Stimulated activated naive CD4-positive, alpha-beta T cell treated with Interleukin-2 at 50 U/mL for 16 hours (primary cell): ENCODE results near the gene DACT2.
"Not testable (repeated sequence)": the region's sequence is repeated elsewhere in the genome, so short reads cannot be mapped to it uniquely, and the experiment has no call there.

Experiments
- DNase-seq: peaks from one replicate; lab custom pipeline; 2025; lab: John Stamatoyannopoulos, UW

The DACT2 gene

GRCh38 chr6:168300975-168301647 is 18.5 kb downstream of the DACT2 start:
- DNase-seq = no peak

DNA sequence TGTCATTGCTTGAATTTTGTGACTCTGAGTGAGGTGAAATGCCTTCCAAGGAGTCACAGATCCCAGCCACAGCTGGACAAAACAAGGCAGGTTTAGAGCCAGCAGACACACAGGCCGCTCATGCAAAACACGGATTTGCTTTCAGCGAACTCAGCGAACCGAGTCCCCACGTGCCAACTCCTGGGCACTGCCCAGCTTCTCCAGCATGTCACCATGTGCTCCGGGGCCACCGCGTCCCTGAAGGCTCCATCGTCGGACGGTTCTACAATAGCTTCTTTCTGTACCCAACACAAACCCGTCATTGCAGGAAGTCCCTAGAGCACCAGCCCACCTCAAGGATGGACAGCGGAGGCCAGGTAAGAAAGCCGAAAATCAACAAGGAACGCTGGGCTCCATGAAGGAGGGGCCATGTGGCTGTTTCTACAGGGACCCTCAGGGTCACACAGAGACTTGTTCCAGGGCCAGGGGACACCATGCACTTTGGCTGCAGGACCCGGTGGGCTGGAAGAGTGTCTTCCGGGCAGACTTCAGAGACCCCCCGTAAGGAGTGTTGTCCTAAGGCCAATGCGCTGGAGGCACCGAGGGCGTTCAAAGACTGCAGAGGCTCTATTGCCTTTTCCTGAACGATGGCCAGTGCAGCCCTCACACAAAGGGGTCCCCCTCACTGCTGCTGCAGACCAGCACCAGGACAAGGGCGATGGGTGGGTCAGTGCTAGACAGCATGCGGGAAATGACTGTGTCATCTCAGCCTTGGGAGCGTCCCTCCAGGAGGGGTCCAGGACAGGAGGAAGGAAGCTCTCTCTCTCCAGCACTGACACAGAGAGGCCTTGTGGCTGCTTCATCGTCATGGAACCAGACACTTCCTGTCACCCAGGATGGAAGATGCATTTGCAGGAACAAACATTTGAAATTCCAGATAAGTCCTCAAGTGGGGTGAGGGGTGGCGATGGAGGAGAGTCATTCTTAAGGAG is 19.8 kb downstream of the DACT2 start:
- DNase-seq = no peak

DNA sequence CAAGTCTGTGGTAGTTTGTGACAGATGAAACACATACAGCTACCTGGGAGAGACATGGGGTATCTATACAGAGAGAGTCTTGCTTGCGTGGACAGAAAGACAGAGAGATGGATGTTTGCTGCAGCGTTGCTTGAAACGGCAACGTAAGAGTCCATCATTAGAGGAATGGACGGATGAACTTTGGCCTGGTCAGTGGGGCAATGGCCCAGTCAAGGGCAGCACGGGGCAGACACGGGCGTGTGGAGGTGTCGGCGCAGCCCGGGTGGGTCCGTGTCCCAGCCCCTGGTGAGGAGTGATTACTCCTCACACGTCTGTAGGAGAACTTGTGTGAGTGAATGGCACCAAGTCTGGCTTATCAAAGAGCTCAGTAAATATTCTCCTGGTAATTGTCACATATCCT is 21.9 kb downstream of the DACT2 start:
- DNase-seq = no peak

DNA sequence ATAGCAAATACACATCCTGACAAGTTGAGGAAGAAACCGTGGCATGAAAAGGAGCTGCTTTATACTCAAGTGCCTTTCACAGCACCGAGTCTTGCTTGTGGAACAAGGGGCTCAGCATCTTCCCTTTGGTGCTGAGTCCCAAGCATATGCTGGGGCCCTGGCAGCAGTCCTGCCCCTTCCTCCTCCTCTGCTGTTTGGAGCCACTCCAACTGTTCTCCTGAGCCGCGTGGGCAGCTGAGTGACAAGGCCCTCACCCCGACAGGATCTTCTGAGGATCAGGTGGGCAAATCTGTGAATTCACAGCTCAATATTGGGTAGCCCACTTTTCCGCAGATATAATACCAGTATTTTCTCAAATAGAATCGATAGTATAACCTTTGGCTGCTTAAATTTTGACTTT is 24.7 kb downstream of the DACT2 start:
- no peak for DNase-seq

- DNase-seq = no peak
Measured at GRCh38 chr6:168293636-168294530, 25.7 kb downstream of the DACT2 start.

DNA sequence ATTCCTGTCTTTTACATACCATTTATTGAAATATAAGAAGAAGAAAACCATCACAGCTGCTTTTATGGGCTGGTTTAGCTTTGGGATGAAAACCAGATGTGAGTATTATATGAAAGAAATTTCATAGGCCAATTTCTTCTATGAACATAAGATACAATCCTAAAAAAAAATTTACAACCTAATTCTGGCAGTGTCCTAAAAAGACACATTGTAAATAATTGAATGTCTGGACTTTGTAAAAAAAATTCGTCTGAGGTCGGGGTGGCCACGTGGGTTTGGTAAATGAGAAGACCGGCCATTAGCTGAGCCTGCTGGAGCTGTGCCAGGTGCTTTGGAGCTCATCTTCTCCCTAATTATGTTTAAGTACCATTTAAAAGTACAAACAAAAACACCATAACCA is 26.8 kb downstream of the DACT2 start:
- DNase-seq = no peak

DNA sequence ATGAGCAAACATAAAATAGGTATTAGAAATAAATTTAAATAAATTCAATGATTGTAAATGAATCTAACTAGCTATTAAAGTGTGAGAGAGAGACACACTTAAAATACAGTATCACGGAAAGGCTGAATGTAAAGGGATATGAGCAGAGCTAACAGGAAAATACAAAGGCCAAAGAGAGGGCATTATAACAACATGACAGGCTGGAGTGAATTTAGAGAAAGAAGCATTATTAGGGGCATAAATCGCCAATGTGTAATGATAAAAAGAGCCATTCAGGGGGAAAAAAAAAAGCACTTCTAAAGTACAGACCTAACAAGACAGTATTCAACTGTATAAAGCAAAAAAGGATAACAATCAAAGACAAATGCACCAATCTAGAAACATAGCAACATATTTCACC is 28.1 kb downstream of the DACT2 start:
- no peak for DNase-seq

DNA sequence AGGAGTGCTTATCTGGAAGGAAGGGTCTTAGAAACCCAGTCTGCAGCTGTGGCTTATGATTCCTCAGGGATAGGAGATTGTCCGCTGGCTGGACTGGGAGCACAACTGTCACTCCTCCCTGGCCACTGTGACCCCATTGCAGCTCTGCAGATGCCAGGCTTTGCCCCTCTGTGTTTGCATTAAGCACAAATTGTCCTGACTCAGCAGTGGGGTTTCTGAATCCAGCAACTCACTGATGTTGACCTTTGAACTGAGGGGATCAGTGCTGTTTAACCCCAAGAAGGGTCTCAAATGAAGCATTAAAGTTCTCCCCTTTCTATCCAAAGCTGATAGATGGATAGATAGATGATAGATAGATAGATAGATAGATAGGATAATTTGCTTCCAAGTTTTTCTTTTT is 29.5 kb downstream of the DACT2 start:
- DNase-seq = no peak

- DNase-seq = no peak
Measured at GRCh38 chr6:168289571-168289962, 30.0 kb downstream of the DACT2 start.

DNA sequence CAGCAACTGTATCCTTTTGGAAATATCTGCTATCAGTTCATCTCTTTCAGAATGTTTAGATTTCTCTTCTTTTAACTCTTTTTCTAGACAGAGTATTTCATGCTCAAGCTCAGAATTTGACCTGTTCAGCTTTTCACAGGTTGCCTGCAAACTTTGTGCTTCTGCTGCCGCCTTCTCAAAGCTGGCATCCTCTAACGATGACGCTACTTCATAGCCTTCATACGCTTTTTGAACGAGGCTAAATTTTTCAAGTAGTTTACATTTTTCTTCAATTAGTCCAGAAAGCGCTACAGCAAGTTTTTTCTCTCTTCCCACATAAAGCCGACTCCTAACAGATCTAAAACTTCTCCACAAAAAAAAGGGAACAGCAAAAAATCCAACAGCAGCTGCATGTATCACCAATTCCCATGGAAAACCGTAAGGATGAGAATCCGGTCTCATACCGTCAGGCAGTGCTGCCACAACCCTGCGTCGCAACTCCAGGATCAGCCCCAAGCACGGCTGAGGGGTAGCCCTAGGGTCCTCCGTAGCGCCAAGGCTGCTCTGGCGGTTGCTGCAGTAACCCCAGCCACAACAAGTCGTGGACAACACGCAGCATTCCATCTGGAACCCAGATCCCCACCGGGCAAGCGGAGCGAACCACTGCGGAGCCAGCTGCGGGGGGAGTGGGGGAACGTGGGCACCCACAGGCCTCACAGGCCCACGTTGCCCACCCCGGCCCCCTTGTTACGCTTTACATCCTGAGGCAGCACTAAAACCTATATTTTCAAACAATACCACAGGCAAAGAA is 30.6 kb downstream of the DACT2 start:
- DNase-seq = no peak

GRCh38 chr6:168287460-168287859 is 32.1 kb downstream of the DACT2 start:
- DNase-seq = not testable (repeated sequence)

GRCh38 chr6:168286771-168287446 is 32.7 kb downstream of the DACT2 start:
- DNase-seq = peak; percentile 5

DNA sequence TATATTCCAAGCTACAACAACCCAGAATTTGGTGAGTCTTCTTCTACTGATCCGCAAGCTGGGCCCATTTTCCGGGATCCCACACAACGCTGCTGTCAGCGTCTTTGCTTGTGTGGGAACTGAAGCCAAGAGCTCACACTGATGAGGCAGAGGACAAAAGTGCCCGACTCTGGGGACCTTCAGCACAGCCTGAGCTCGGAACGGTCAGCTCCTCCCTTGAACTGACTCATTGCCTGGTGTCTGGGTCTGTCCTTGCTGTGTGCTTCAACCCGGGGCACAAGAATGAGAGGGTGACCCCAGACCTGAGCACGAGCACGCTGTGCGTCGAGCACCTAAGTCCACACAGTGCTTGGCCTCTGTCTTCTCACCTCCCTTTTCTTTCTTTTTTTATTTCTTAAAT is 33.5 kb downstream of the DACT2 start:
- DNase-seq = no peak

GRCh38 chr6:168285456-168285855 is 34.1 kb downstream of the DACT2 start:
- DNase-seq = no peak

DNA sequence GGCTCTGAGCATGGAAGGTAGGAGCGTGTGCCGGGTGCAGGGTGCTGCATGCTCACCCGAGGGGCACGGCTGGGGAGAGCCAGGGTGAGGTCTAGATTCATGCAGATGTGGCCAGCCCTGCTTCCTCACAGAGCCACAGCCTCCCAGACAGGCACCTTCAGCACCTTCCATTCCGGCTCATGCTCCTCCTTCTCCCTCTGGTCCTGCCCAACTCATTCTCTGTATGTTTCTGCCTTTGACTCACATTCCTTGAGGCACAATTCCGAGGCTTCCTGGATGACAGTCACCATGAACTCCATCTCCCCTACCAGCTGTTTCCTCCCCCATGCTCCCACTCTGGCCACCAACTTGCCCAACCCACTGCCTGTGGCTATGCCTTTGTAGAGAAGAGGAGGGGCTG is 35.4 kb downstream of the DACT2 start:
- no peak for DNase-seq

DNA sequence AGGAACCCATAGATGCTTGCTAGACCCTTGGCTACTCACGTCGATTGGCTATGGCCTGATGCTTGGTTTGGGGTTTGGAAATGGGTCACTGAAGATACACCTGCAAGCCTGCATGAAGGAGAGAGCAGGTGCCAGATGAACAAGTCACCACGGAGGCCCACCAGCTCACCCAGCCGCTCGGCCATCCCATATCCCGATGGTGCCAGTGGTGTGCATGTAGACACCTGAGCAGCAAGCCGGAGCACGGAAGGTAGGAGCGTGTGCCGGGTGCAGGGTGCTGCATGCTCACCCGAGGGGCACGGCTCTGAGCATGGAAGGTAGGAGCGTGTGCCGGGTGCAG is 35.9 kb downstream of the DACT2 start:
- DNase-seq = no peak

- DNase-seq = no peak
Measured at GRCh38 chr6:168282985-168283685, 36.4 kb downstream of the DACT2 start.

GRCh38 chr6:168281826-168282225 is 37.8 kb downstream of the DACT2 start:
- no peak for DNase-seq

DNA sequence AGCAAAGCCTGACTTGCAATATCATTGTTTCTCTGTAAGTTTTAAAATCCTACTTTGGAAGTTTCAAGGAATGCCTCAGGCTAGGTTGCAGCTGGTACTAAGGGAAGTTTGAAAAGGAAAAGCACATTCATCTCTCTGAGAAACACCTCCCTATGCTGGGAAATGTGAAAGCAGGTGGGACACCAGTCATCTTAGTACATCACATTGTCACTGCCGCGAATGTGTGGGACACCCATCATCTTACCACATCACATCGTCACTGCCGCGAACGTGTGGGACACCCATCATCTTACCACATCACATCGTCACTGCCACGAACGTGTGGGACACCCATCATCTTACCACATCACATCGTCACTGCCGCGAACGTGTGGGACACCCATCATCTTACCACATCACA is 38.3 kb downstream of the DACT2 start:
- not testable (repeated sequence) for DNase-seq

GRCh38 chr6:168280899-168281245 is 38.7 kb downstream of the DACT2 start:
- DNase-seq = no peak
